Right renal cortex interstitium (tissue), 3 donors: ENCODE results near the gene IDE. TPM values are rescaled to one million over a fixed set of nuclear protein-coding genes. Genes with fewer than 3 reads are reported as not detected.
"Not testable (repeated sequence)": the region's sequence is repeated elsewhere in the genome, so short reads cannot be mapped to it uniquely, and the experiment has no call there.

Experiments
- DNase-seq, 3 donors: peaks; one replicate each; pipeline ENCODE4 v3.0.0-alpha.2; 2013; ENCODE audit warnings: low read depth in 3 of 3, low spot score in 2 of 3
- polyA plus RNA-seq, 3 donors: library from polyadenylated mRNA; unstranded; fragments of 120-200 nt; gene quantifications; one replicate each; pipeline ENCODE4 v1.2.1, GENCODE V29; 2013; ENCODE audit not compliant: insufficient read length in 3 of 3

The IDE gene
- 10 to 100 TPM; 22.8 to 26.6 (median 24.8) TPM for polyA plus RNA-seq

GRCh38 chr10:92573798-92574547, at the start of gene IDE:
Gene IDE (minus strand): TSS chr10:92574093. CDS start chr10:92574019, 74 bp downstream.
- peak in 2 of 3 donors; percentile 72 to 83 for DNase-seq

DNA sequence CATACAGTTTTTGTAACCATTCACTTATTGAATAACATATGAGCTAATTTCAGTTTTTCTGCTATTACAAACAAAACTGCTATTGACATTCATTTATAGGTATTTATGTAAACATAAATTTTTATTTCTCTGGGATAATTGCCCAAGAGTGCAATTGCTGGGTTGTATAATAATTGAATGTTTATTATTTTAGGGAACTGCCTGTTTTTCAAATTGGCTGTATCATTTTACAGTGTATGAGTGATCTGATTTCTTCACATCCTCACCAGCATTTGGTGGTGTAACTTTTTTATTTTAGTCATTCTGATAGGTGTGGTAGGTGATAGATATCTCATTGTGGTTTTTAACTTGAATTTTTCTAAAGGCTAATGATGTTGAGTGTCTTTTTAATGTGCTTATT, 45.5 kb upstream of the IDE start:
- DNase-seq = no peak

- DNase-seq = no peak
Measured at GRCh38 chr10:92615515-92615914, 41.6 kb upstream of the IDE start.

GRCh38 chr10:92604841-92605240, 30.9 kb upstream of the IDE start:
- no peak for DNase-seq

DNA sequence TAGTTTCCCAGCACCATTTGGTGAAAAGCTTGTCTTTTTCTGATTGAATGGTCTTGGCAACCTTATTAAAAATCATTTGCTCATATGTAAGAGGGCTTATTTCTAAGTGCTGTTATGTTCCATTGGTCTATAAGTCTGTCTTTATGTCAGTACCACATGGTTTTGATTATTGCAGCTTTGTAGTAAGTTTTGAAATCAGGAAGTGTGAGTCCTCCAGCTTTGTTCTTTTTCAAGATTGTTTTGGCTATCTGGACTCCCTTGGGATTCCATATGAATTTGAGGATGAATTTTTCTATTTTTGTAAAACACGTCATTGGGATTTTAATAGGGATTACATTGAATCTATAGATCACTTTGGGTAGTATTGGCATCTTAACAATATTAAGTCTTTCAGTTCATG, 24.4 kb upstream of the IDE start:
- DNase-seq = no peak

DNA sequence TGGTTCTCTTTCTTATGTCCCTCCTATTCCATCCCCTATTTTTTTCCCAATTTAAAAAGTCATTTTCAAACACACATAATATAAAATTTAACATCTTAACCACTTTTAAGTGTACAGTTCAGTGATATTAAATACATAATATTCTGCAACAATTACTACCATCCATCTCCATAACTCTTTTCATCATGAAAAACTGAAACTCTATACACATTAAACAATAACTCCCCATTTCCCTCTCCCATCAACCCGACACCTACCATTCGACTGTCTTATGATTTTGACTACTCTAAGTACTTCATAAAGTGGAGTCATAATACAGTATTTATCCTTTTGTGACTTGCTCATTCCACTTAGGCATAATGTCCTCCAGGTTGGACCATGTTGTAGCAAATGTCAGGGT, 21.6 kb upstream of the IDE start:
- no peak for DNase-seq

DNA sequence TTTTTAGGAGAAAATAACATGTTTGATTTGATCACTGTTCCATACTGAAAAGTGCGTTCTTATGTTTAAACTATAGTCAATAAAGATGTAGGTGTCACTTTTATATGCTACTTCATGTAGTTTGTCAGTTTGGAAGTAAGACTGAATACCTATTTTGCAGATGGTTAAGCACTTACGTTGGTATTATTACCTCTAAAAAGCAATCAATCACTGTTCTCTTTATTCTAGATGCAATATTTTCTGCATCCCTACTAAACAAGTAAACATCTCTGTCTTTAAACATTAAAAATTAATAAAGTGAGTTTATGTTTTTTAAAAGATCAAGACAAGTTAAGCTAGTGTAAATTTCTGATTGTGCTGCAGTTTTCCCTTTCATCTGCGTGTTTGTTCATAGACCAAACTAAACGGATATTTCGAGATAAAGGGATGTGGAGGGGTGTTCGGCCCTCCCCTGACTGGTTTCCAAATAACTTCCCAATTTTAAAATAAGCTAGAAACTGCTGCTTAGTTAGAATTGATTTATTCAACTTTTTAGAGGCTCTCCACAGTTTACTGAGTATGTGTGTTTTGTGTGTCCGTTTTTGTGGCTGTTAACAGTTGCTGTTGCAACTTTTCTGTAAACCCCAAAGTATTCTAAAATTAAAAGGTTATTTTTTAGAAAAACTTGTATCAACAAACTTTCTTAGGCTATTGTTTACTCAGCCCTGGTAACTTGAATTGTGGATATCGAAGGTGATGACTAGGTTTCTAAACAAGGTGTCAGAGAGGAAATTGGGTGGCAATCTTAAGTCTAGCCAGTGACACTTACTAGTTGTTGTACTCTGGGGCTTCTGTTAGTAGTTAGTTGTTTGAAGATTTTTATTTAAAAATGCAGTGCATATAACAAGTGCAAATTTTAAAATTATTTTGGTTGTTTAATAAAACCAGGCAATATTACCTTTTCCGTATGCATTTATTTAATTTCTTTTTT, 20.0 kb upstream of the IDE start:
- DNase-seq = peak in 1 of 3 donors; percentile 19

DNA sequence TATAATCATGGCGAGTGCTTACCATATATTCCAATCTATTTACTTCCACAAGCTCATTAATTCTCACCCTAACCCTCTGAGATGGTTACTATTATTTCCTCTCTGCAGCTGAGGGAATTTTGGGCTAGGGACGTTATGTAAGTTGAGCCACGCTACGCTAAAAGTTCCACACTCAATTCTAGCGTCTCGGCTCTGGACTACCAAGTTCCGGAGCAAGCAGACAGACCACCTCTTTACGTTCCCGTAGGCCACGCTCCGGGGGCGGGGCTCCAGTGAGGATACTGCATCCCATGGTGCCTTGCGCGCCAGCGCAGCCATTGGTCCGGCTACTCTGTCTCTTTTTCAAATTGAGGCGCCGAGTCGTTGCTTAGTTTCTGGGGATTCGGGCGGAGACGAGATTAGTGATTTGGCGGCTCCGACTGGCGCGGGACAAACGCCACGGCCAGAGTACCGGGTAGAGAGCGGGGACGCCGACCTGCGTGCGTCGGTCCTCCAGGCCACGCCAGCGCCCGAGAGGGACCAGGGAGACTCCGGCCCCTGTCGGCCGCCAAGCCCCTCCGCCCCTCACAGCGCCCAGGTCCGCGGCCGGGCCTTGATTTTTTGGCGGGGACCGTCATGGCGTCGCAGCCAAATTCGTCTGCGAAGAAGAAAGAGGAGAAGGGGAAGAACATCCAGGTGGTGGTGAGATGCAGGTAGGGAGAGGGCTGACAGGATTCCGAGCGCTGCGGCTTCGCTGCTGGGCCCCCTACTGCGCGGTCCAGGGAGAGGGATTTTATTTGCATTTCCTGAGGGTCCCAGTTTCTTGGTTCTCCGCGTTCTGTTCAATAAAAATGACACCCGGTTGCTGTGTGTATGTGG, 19.1 kb upstream of the IDE start, which contains the start of gene KIF11:
Gene KIF11 (plus strand): TSS at position 370 of the 858 bp plus-strand sequence. CDS start 246 bp downstream, at position 616.
- DNase-seq = peak; percentile 92 to 98 (median 94)

- peak in 2 of 3 donors; percentile 67 to 78 for DNase-seq
Measured at GRCh38 chr10:92591550-92592022, 17.7 kb upstream of the IDE start.

- peak in 1 of 3 donors; percentile 10 for DNase-seq
Measured at GRCh38 chr10:92590623-92591549, 17.0 kb upstream of the IDE start.

- not testable (repeated sequence) for DNase-seq
Measured at GRCh38 chr10:92582347-92582746, 8.5 kb upstream of the IDE start.

DNA sequence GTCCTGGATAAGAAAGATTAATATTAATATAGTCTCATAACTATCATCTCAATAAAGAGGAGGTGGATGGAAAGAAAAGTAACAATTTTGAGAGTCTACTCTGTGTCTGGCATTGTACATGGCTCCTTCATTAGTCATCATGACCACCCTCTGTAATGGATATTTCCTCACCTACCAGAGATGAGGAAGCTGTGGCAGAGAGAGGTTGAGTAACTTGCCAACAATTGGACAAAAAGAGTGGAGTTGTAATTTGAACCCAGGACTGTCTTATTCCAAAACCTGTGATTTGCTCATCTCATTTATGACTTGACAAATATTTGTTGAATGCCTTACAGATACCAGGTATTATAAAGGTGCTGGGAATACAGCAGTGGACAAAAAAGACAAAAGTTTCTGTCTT, 2.1 kb upstream of the IDE start:
- DNase-seq = no peak

- DNase-seq = peak in 2 of 3 donors; percentile 24 to 57
Measured at GRCh38 chr10:92574548-92575261, 812 bp upstream of the IDE start.

DNA sequence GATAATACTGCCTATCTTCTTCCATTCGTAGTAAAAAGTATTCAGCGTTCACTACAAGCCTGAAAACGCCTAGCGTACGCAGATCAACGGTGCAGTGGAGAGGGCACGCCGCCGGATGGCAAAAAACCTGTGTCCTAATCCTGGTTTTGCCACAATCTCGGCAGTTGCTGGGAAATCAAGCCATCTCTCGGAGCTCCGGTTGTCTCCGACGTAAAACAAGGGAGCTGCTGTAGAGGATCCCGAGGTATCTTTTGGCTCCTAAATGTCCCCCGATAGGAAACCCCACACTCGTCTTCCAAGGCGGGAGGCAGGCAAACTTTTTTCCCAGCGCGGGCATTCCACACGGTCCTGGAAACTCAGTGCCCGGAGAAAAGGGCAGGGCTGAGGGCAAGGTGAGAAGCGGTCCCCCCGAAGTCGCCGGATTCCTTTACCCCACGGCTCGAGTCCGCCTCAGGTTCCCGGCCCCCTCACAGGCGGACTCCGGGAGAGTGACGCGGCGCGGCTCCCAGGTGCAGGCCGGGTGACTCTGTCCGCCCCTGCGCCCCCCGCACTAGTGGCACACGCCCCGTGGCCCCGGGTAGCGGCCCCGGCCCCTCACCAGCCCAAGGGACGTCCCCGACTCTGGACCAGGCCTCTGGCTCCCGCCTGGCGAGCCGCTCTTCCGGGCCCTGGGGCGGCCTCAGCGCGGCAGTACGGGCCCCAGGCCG, 649 bp downstream of the IDE start:
- peak in 1 of 3 donors; percentile 16 for DNase-seq

GRCh38 chr10:92572362-92573090, 1.4 kb downstream of the IDE start:
- peak in 1 of 3 donors; percentile 12 for DNase-seq

DNA sequence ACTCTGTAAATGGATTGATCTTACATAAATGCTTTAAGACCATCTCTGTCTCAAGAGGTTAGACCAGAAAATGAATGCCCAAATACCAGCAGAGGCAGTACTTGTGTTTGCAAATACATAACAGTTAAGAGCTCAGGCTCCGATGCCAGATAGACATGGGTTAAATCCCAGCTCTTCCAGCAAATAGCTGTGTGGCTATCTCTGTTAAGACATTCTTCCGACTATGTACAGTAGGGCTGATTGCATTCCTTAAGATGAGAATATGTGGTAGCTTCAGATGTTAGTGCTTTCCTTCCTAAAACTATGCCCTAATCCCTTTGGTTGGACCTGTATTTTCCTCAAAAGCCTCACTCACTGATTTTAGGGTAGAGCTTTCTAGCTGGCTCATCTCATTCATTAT, 2.2 kb downstream of the IDE start:
- DNase-seq = no peak

DNA sequence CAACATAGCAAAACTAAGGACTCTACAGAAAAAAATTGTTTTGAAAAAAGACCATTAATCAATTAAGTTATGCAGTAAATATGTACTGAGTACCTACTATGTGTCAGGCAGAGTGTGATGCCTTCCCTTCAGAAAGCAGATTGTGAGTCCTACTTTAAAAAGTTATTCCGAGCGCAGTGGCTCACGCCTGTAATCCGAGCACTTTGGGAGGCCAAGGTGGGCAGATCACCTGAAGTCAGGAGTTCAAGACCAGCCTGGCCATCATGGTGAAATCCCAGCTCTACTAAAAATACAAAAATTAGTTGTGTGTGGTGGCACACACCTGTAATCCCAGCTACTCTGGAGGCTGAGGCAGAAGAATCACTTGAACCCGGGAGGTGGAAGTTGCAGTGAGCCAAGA, 4.2 kb downstream of the IDE start:
- not testable (repeated sequence) for DNase-seq
